Skin epidermis (tissue), 12 donors: ENCODE measurements around the gene GART.
A peak's percentile ranks its signal among the peaks of the same experiment; 100 is the strongest.
"Not testable (repeated sequence)": the region's sequence is repeated elsewhere in the genome, so short reads cannot be mapped to it uniquely, and the experiment has no call there.

Experiments
- H3K27ac ChIP-seq, 21 experiments: fragments of 200-600 bp; sonication (generic) in 11 of 21; one replicate each; pipeline ENCODE4 v1.5.0; 2020; ENCODE audit warnings: mild to moderate bottlenecking in 3 of 21, inconsistent platforms in 2 of 21, moderate library complexity in 2 of 21
- H3K4me3 ChIP-seq, 7 experiments: fragments of 200-600 bp; sonication (generic) in 2 of 7; one replicate each; pipeline ENCODE4 v1.5.0; 2020; ENCODE audit warnings: inconsistent platforms in 2 of 7, mild to moderate bottlenecking in 2 of 7, moderate library complexity in 1 of 7

Gene GART

GRCh38 chr21:33479679-33480480, 62.0 kb downstream of the GART start, which contains the start of gene TMEM50B:
Gene TMEM50B (minus strand): TSS chr21:33479974. CDS start chr21:33468885, 11,089 bp downstream.
- Histone ChIP-seq H3K4me3 (peak within 1 kb of the TSS; percentile 69 to 99 (median 90)), H3K27ac (peak within 1 kb of the TSS; percentile 88 to 99 (median 97))

- peak overlapping the region; percentile 88 to 99 (median 97) for H3K27ac ChIP-seq
- H3K4me3 ChIP-seq: peak overlapping the region; percentile 69 to 99 (median 90)
Measured at GRCh38 chr21:33478935-33479678, 62.8 kb downstream of the GART start.

GRCh38 chr21:33478182-33478581, 63.7 kb downstream of the GART start:
- H3K27ac ChIP-seq: peak overlapping the region in 15 of 21 experiments; percentile 37 to 99 (median 96)

GRCh38 chr21:33477066-33477465, 64.9 kb downstream of the GART start:
- Histone ChIP-seq H3K4me3 (no peak overlapping the region), H3K27ac (no peak overlapping the region)

More at GRCh38 chr21:33478182-33478581, 63.7 kb downstream of the GART start:
- peak overlapping the region; percentile 69 to 99 (median 90) for H3K4me3 ChIP-seq

DNA sequence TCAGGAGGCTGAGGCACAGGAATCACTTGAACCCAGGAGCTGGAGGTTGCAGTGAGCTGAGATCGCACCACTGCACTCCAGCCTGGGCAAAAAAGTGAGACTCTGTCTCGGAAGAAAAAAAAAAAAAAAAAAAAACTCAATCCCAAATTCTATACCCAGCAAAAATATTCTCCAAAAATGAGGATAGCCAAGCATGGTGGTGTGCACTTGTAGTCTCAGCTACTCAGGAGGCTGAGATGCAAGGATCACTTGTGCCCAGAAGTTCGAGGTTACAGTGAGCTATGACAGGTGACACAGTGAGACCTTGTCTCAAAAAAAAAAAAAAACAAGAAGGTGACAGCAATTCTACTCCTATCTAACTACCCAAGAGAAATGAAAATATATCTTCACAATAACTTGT, 68.6 kb downstream of the GART start:
- no peak overlapping the region for H3K4me3 ChIP-seq
- H3K27ac ChIP-seq: no peak overlapping the region

- Histone ChIP-seq H3K27ac (no peak overlapping the region), H3K4me3 (no peak overlapping the region)
Measured at GRCh38 chr21:33470701-33471100, 71.2 kb downstream of the GART start.

DNA sequence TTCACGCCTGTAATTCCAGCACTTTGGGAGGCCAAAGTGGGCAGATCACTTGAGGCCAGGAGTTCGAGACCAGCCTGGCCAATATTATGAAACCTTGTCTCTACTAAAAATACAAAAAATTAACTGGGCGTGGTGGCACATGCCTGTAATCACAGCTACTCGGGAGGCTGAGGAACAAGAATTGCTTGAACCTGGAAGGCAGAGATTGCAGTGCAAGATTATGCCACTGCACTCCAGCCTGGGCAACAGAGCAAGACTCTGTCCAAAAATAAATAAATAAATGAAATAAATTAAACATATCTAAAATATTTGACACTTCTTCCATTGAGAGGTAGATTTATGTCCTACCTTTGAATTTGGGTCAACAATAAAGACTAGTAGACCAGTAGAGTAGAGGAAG, 72.7 kb downstream of the GART start:
- H3K27ac ChIP-seq, H3K4me3 ChIP-seq: not testable (repeated sequence)

- Histone ChIP-seq H3K4me3 (no peak overlapping the region), H3K27ac (no peak overlapping the region)
Measured at GRCh38 chr21:33461538-33462250, 80.2 kb downstream of the GART start.

GRCh38 chr21:33458861-33459260, 83.1 kb downstream of the GART start:
- no peak overlapping the region for H3K4me3 ChIP-seq
- no peak overlapping the region for H3K27ac ChIP-seq

GRCh38 chr21:33455686-33456446, 86.1 kb downstream of the GART start:
- Histone ChIP-seq H3K4me3 (no peak overlapping the region), H3K27ac (no peak overlapping the region)
